ENCODE measurements around the gene ADAMTS12. TPM values are rescaled to one million over a fixed set of nuclear protein-coding genes. Genes with fewer than 3 reads are reported as not detected.
A peak's percentile ranks its signal among the peaks of the same experiment; 100 is the strongest.

ADAMTS12 gene
- total and polyA plus RNA-seq, 9 of the 15 experiments (the other 6 are each of a cell fraction or from before 2014, with no cell fraction given): 0.11 TPM; not detected in 8

GRCh38 chr5:33509036-33509435, 382.8 kb downstream of the ADAMTS12 start:
- H3K4me2 ChIP-seq (ENCODE audit: insufficient read depth, low read length): no peak overlapping the region
- WGBS (ENCODE audit: insufficient coverage, low coverage, missing lambda C conversion rate): 2% methylated on average over 3 of the region's 3 CpGs
- H3K4me3 ChIP-seq: no peak overlapping the region
- no peaks in the 10 kb centered on the region for H3K9me3 ChIP-seq (replicated peaks; ENCODE audit: control insufficient read depth, insufficient read depth, low read depth, low read length)
- DNase-seq (ENCODE audit: extremely low read depth in 1 of 4, low spot score in 3 of 4): no peak
- H3K36me3 ChIP-seq (ENCODE audit: control insufficient read depth, insufficient read depth, low read length): no peaks in the 10 kb centered on the region
- H4K20me1 ChIP-seq (replicated peaks; ENCODE audit: control insufficient read depth, insufficient read depth, low read length): no peaks in the 10 kb centered on the region
- no peak overlapping the region for H2AFZ ChIP-seq (ENCODE audit: low read depth, low read length)
- H3K27me3 ChIP-seq (ENCODE audit: control insufficient read depth in 2 of 2, insufficient read depth in 2 of 2, low read length in 2 of 2): peaks cover 0 to 7% of the 10 kb centered on the region in 2 experiments; a peak in 3 of 5 replicates
- intact Hi-C loops (cut with micrococcal nuclease) (no loop called here), in situ Hi-C loops (cut with MboI) (no loop called here)
- peak; percentile 56; the same call in 2 of the 3 replicates for ATAC-seq
- no peaks in the 10 kb centered on the region for H3K79me2 ChIP-seq (ENCODE audit: control insufficient read depth, insufficient read depth, low read length)
- TF ChIP-seq FUS (optimal IDR thresholded peaks at IDR 0.05; ENCODE audit: low read depth, low read length): no peak
- TF ChIP-seq REST (IDR thresholded peaks at IDR 0.05; ENCODE audit: borderline replicate concordance): no peak
- TF ChIP-seq REST (CRISPR knock-in tag; IDR thresholded peaks at IDR 0.05; ENCODE audit: low read depth): no peak
- no peak for TF ChIP-seq MAX (CRISPR knock-in tag; IDR thresholded peaks at IDR 0.05)
- TF ChIP-seq SMAD3 (CRISPR knock-in tag; conservative IDR thresholded peaks at IDR 0.05): no peak
- TF ChIP-seq SAFB (IDR thresholded peaks at IDR 0.05; ENCODE audit: borderline replicate concordance, low read depth, low read length): no peak
- no peak for TF ChIP-seq ZNF780A (CRISPR knock-in tag; IDR thresholded peaks at IDR 0.05)
- no peak for TF ChIP-seq RB1 (IDR thresholded peaks at IDR 0.05; ENCODE audit: low read depth)
- no peak for TF ChIP-seq ELF1 (tag; IDR thresholded peaks at IDR 0.05)
- no peak for TF ChIP-seq ETS2 (tag; IDR thresholded peaks at IDR 0.05; ENCODE audit: borderline replicate concordance, poor library complexity, severe bottlenecking)
- TF ChIP-seq KLF6 (CRISPR knock-in tag; IDR thresholded peaks at IDR 0.05; ENCODE audit: borderline replicate concordance): no peak
- no peak overlapping the region for H3K27ac ChIP-seq (ENCODE audit: extremely low read depth, low read depth, low read length)
- no TSS peak for BruUV-seq (replicated peaks)
- H3K9me1 ChIP-seq (ENCODE audit: control insufficient read depth, insufficient read depth, low read length): no peaks in the 10 kb centered on the region
- ChIA-PET CTCF (ENCODE audit: low intra/inter-chr PET ratio) (no interaction called here), POLR2A (no interaction called here)
- H3K9ac ChIP-seq (ENCODE audit: insufficient read depth in 1 of 2, low read depth in 2 of 2, low read length in 2 of 2): no peak overlapping the region
- no peak for FAIRE-seq
- no peaks in the 10 kb centered on the region for H3K4me1 ChIP-seq (replicated peaks in 1 of 2; ENCODE audit: control insufficient read depth in 2 of 2, insufficient read depth in 2 of 2, low read length in 2 of 2)
